Activated CD4-positive, alpha-beta memory T cell treated with anti-CD3 and anti-CD28 coated beads for 36 hours (primary cell): ENCODE data around the gene PSG1. TPM values are rescaled to one million over a fixed set of nuclear protein-coding genes. Genes with fewer than 3 reads are reported as not detected.
A peak's percentile ranks its signal among the peaks of the same experiment; 100 is the strongest.
"Not testable (repeated sequence)": the region's sequence is repeated elsewhere in the genome, so short reads cannot be mapped to it uniquely, and the experiment has no call there.

Experiments
- CTCF ChIA-PET: fragments of 350-600 bp; sonication (Branson Sonifier 250); formaldehyde crosslinking; loops from one replicate; lab custom pipeline; 2021; ENCODE audit warnings: antibody characterized with exemption, inconsistent platforms; lab: Charles Lee
- POLR2A ChIA-PET: fragments of 350-600 bp; sonication (Branson Sonifier 250); formaldehyde crosslinking; loops from one replicate; lab custom pipeline; 2021; ENCODE audit warnings: antibody characterized with exemption; lab: Charles Lee
- DNase-seq: peaks from one replicate; pipeline ENCODE4 v3.0.0-alpha.2; 2020
- H3K27ac Mint-ChIP-seq: one replicate; pipeline ENCODE4 v1.8.0; 2021; ENCODE audit warnings: mixed read lengths
- H3K27me3 Mint-ChIP-seq: one replicate; pipeline ENCODE4 v1.8.0; 2021; ENCODE audit warnings: mixed read lengths
- H3K36me3 Mint-ChIP-seq: one replicate; pipeline ENCODE4 v1.8.0; 2021; ENCODE audit warnings: mixed read lengths
- H3K4me1 Mint-ChIP-seq: one replicate; pipeline ENCODE4 v1.8.0; 2021; ENCODE audit warnings: low read depth, mixed read lengths
- H3K4me3 Mint-ChIP-seq: one replicate; pipeline ENCODE4 v1.8.0; 2021; ENCODE audit warnings: mild to moderate bottlenecking, mixed read lengths
- H3K9me3 Mint-ChIP-seq: one replicate; pipeline ENCODE4 v1.8.0; 2021; ENCODE audit warnings: mixed read lengths
- intact Hi-C: fragments of 100-400 bp; cut with micrococcal nuclease; formaldehyde crosslinking; loops from one replicate; pipeline ENCODE4 v1.15.1; 2023
- total RNA-seq, 2 experiments: library from RNA; stranded (reverse); gene quantifications; one replicate each; pipeline ENCODE4 v1.2.3, GENCODE V29; 2021

PSG1 gene
- total RNA-seq, 2 experiments from 2014 or later, result not detected

GRCh38 chr19:42875881-42876280 lies 3.6 kb downstream of the PSG1 start:
- H3K27ac Mint-ChIP-seq, DNase-seq, H3K36me3 Mint-ChIP-seq, H3K9me3 Mint-ChIP-seq, intact Hi-C loops, H3K4me1 Mint-ChIP-seq, H3K27me3 Mint-ChIP-seq, CTCF ChIA-PET, POLR2A ChIA-PET, H3K4me3 Mint-ChIP-seq: not testable (repeated sequence)

- H3K36me3 Mint-ChIP-seq, H3K4me3 Mint-ChIP-seq, H3K4me1 Mint-ChIP-seq, DNase-seq, H3K27me3 Mint-ChIP-seq, H3K9me3 Mint-ChIP-seq, POLR2A ChIA-PET, H3K27ac Mint-ChIP-seq, intact Hi-C loops: not testable (repeated sequence)
- CTCF ChIA-PET, result interaction anchor here (1.0 to 2.4 kb wide), 2 partner anchors 8 to 10 kb away, joined by 5 to 6 read pairs; no protein-coding TSS in a partner anchor
Measured at GRCh38 chr19:42874901-42875813, 4.4 kb downstream of the PSG1 start.

GRCh38 chr19:42874136-42874535 lies 5.4 kb downstream of the PSG1 start:
- CTCF ChIA-PET, result interaction anchor here (1.0 to 2.4 kb wide), 2 partner anchors 9 to 11 kb away, joined by 5 to 6 read pairs; no protein-coding TSS in a partner anchor
- H3K4me1 Mint-ChIP-seq, H3K36me3 Mint-ChIP-seq, POLR2A ChIA-PET, H3K9me3 Mint-ChIP-seq, H3K4me3 Mint-ChIP-seq, H3K27me3 Mint-ChIP-seq, H3K27ac Mint-ChIP-seq, intact Hi-C loops, DNase-seq: not testable (repeated sequence)

- Mint-ChIP-seq H3K27me3 (peaks cover 8% of the 10 kb centered on the region), H3K27ac (no peak overlapping the region), H3K9me3 (no peaks in the 10 kb centered on the region), H3K36me3 (no peaks in the 10 kb centered on the region), H3K4me1 (no peaks in the 10 kb centered on the region), H3K4me3 (no peak overlapping the region)
- DNase-seq, result no peak
- POLR2A ChIA-PET, result no interaction called here
- CTCF ChIA-PET, result no interaction called here
- intact Hi-C loops, result no loop called here
Measured at GRCh38 chr19:42872608-42873007, 6.9 kb downstream of the PSG1 start.

- ChIA-PET POLR2A (no interaction called here), CTCF (interaction anchor here (0.9 to 1.6 kb wide), 3 partner anchors 23 to 223 kb away, joined by 3 to 5 read pairs (median 3); no protein-coding TSS in a partner anchor)
- DNase-seq, result no peak
- Mint-ChIP-seq H3K36me3 (no peaks in the 10 kb centered on the region), H3K27ac (no peak overlapping the region), H3K4me1 (no peaks in the 10 kb centered on the region), H3K9me3 (peaks cover 6% of the 10 kb centered on the region), H3K27me3 (peaks cover 11% of the 10 kb centered on the region), H3K4me3 (no peak overlapping the region)
- intact Hi-C loops, result no loop called here
Measured at GRCh38 chr19:42857544-42857867, 22.0 kb downstream of the PSG1 start.

GRCh38 chr19:42856866-42857543 lies 22.5 kb downstream of the PSG1 start:
- H3K9me3 Mint-ChIP-seq, intact Hi-C loops, H3K4me1 Mint-ChIP-seq, H3K27me3 Mint-ChIP-seq, H3K27ac Mint-ChIP-seq, H3K4me3 Mint-ChIP-seq, H3K36me3 Mint-ChIP-seq, POLR2A ChIA-PET: not testable (repeated sequence)
- CTCF ChIA-PET, result interaction anchor here (0.6 to 1.6 kb wide), 4 partner anchors 24 to 1680 kb away, joined by 3 to 5 read pairs (median 3); no protein-coding TSS in a partner anchor
- peak; percentile 51 for DNase-seq

- not testable (repeated sequence) for DNase-seq, H3K36me3 Mint-ChIP-seq
Measured at GRCh38 chr19:42854745-42855144, 24.8 kb downstream of the PSG1 start.

GRCh38 chr19:42853231-42853630 lies 26.3 kb downstream of the PSG1 start:
- H3K4me1 Mint-ChIP-seq, DNase-seq, intact Hi-C loops, H3K27me3 Mint-ChIP-seq, H3K4me3 Mint-ChIP-seq, H3K9me3 Mint-ChIP-seq, H3K36me3 Mint-ChIP-seq, H3K27ac Mint-ChIP-seq, POLR2A ChIA-PET: not testable (repeated sequence)
- CTCF ChIA-PET, result interaction anchor here (0.6 kb wide), 1 partner anchor 473 kb away, joined by 4 read pairs; no protein-coding TSS in a partner anchor

More at GRCh38 chr19:42854745-42855144, 24.8 kb downstream of the PSG1 start:
- POLR2A ChIA-PET, H3K27me3 Mint-ChIP-seq, H3K4me1 Mint-ChIP-seq, intact Hi-C loops, H3K27ac Mint-ChIP-seq, CTCF ChIA-PET, H3K9me3 Mint-ChIP-seq, H3K4me3 Mint-ChIP-seq: not testable (repeated sequence)

GRCh38 chr19:42852821-42853220 lies 26.7 kb downstream of the PSG1 start:
- H3K27ac Mint-ChIP-seq, POLR2A ChIA-PET, H3K4me3 Mint-ChIP-seq, H3K27me3 Mint-ChIP-seq, intact Hi-C loops, H3K36me3 Mint-ChIP-seq, H3K9me3 Mint-ChIP-seq, DNase-seq, H3K4me1 Mint-ChIP-seq, CTCF ChIA-PET: not testable (repeated sequence)

- CTCF ChIA-PET, DNase-seq, POLR2A ChIA-PET, H3K36me3 Mint-ChIP-seq, intact Hi-C loops, H3K27me3 Mint-ChIP-seq, H3K9me3 Mint-ChIP-seq, H3K27ac Mint-ChIP-seq, H3K4me3 Mint-ChIP-seq, H3K4me1 Mint-ChIP-seq: not testable (repeated sequence)
Measured at GRCh38 chr19:42851718-42852280, 27.7 kb downstream of the PSG1 start.

GRCh38 chr19:42850981-42851717 lies 28.4 kb downstream of the PSG1 start:
- Mint-ChIP-seq H3K9me3 (no peaks in the 10 kb centered on the region), H3K27ac (no peak overlapping the region), H3K4me3 (no peak overlapping the region), H3K36me3 (no peaks in the 10 kb centered on the region), H3K4me1 (no peaks in the 10 kb centered on the region), H3K27me3 (peaks cover 4% of the 10 kb centered on the region)
- CTCF ChIA-PET, result interaction anchor here (0.6 kb wide), 1 partner anchor 167 kb away, joined by 4 read pairs; no protein-coding TSS in a partner anchor
- POLR2A ChIA-PET, result no interaction called here
- intact Hi-C loops, result no loop called here
- DNase-seq, result no peak
